Tibial nerve (tissue), 4 donors: ENCODE results near the gene SV2B. TPM values are rescaled to one million over a fixed set of nuclear protein-coding genes. Genes with fewer than 3 reads are reported as not detected.
A peak's percentile ranks its signal among the peaks of the same experiment; 100 is the strongest.

ENCODE experiments used
- DNase-seq, 2 donors: peaks; one replicate each; pipeline ENCODE4 v3.0.0-alpha.2; 2019; ENCODE audit warnings: low spot score in 2 of 2
- H3K27ac ChIP-seq, 4 donors: fragments of 200-600 bp; sonication (generic) in 3 of 4; one replicate each; pipeline ENCODE4 v1.5.1; 2017 to 2019; ENCODE audit warnings: mild to moderate bottlenecking in 1 of 4
- H3K27me3 ChIP-seq, 2 donors: fragments of 200-600 bp; sonication (generic) in 1 of 2; one replicate each; pipeline versions ENCODE4 v1.5.1 to v1.6.0; 2017 to 2019
- H3K36me3 ChIP-seq, 3 donors: fragments of 200-600 bp; sonication (generic); one replicate each; pipeline ENCODE4 v1.5.1; 2018 to 2019
- H3K4me1 ChIP-seq, 4 donors: fragments of 200-600 bp; sonication (generic) in 3 of 4; one replicate each; pipeline ENCODE4 v1.5.1; 2017 to 2019
- H3K4me3 ChIP-seq, 4 donors: fragments of 200-600 bp; sonication (generic) in 3 of 4; one replicate each; pipeline ENCODE4 v1.5.1; 2017 to 2019; ENCODE audit warnings: mild to moderate bottlenecking in 1 of 4, moderate library complexity in 1 of 4
- H3K9me3 ChIP-seq, 4 donors: fragments of 200-600 bp; sonication (generic) in 3 of 4; one replicate each; pipeline ENCODE4 v1.5.1; 2017 to 2019
- EP300 ChIP-seq, 2 donors: sonication (generic); formaldehyde crosslinking; IDR thresholded peaks; one replicate each; pipeline ENCODE4 v1.6.1; 2017; ENCODE audit warnings: antibody characterized with exemption in 2 of 2, mild to moderate bottlenecking in 1 of 2
- POLR2A ChIP-seq, 2 donors: fragments of 450-650 bp; IDR thresholded peaks; one replicate each; pipeline ENCODE4 v1.6.1; 2017; ENCODE audit warnings: antibody characterized with exemption in 2 of 2, mild to moderate bottlenecking in 2 of 2, moderate library complexity in 2 of 2
- WGBS, 2 donors: methylation state at CpG; one replicate each; pipeline ENCODE4 v1.1.5; 2018; 5-methylcytosine and 5-hydroxymethylcytosine counted together
- total RNA-seq, 4 donors: library from RNA; depleted of rRNA; stranded (reverse); fragments of >200 nt; gene quantifications; one replicate each; pipeline ENCODE4 v1.1.0, GENCODE V29; 2016
- TF ChIP-seq, protein P1 (sequence below), 5 experiments: fragments of 200-600 bp in 3 of 5; fragments of 450-650 bp in 2 of 5; sonication (generic) in 3 of 5; IDR thresholded peaks; one replicate each; pipeline ENCODE4 v1.5.1; 2016 to 2019; ENCODE audit warnings: antibody characterized with exemption in 5 of 5, mild to moderate bottlenecking in 3 of 5, moderate library complexity in 2 of 5

SV2B gene
- total RNA-seq, 4 donors from 2014 or later = 8.3 to 20.5 (median 17.1) TPM

DNA sequence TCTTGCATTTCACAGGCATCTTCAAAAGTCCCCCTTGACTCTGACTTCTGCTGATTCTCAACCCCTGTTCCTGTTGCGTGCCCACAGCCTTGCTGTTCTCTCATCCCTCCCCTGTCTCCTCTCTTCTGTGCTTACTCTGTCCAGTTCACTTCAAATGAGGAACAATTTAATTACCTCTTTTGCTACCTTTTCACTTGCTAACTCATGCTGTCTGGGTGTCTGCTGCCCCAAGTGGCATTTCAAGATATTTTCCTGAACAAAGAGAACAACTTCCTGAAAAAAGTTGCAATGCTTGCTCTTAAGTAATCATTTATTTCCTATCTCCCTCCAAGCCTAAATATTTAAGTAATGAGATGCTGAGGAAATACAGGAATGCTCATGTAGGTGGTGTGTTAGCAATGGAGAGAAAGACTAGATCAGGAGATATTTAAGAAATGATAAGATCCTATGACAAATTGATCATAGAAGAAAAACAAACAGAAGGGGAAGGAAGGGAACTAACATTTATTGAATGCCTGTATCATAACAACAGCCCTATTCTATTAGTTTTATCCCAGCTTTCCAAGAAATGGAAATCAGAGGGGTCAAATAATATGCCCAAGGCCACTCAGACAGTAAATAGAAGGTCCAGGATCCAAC is 42.2 kb downstream of the SV2B start:
- H3K36me3 ChIP-seq = no peaks in the 10 kb centered on the region
- DNase-seq = no peak
- TF ChIP-seq POLR2A (IDR thresholded peaks at IDR 0.05) (no peak), EP300 (IDR thresholded peaks at IDR 0.05) (no peak)
- TF ChIP-seq, protein P1, sequence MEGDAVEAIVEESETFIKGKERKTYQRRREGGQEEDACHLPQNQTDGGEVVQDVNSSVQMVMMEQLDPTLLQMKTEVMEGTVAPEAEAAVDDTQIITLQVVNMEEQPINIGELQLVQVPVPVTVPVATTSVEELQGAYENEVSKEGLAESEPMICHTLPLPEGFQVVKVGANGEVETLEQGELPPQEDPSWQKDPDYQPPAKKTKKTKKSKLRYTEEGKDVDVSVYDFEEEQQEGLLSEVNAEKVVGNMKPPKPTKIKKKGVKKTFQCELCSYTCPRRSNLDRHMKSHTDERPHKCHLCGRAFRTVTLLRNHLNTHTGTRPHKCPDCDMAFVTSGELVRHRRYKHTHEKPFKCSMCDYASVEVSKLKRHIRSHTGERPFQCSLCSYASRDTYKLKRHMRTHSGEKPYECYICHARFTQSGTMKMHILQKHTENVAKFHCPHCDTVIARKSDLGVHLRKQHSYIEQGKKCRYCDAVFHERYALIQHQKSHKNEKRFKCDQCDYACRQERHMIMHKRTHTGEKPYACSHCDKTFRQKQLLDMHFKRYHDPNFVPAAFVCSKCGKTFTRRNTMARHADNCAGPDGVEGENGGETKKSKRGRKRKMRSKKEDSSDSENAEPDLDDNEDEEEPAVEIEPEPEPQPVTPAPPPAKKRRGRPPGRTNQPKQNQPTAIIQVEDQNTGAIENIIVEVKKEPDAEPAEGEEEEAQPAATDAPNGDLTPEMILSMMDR (IDR thresholded peaks at IDR 0.05) = peak in 4 of 5 experiments; percentile 16 to 33 (median 26)
- 75 to 83% methylated on average over 1 of the region's 1 CpG for WGBS, 2 donors
- no peak overlapping the region for H3K4me3 ChIP-seq
- no peaks in the 10 kb centered on the region for H3K27me3 ChIP-seq
- H3K27ac ChIP-seq = peak overlapping the region in 1 of 4 donors; percentile 13
- peaks cover 0 to 6% (median 0%) of the 10 kb centered on the region in 4 donors for H3K4me1 ChIP-seq
- peaks cover 0 to 7% (median 0%) of the 10 kb centered on the region in 4 donors for H3K9me3 ChIP-seq

DNA sequence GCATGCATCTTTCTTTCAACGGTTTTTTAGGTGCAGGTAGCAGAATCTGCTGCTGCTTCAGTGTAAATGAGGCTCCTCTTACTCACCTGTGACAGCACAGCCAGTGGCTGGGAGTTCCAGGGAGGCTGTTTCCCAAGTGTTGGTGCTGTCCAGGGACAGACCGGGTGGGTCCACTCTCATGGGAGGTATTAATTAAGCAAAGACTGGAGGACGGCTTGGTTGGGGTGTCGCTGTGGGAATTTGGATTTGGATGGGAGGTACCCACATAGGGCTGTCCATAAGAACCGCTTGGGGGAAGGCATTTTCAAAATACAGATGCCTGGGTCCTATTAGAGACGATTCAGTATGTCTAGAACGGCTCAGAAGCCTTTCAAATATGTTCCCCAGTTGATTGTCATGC is 42.9 kb downstream of the SV2B start:
- Histone ChIP-seq H3K27ac (no peak overlapping the region), H3K4me3 (no peak overlapping the region), H3K4me1 (peaks cover 0 to 6% (median 0%) of the 10 kb centered on the region in 4 donors), H3K27me3 (no peaks in the 10 kb centered on the region), H3K36me3 (no peaks in the 10 kb centered on the region), H3K9me3 (peaks cover 0 to 6% (median 0%) of the 10 kb centered on the region in 4 donors)
- no peak for DNase-seq
- 71 to 82% methylated on average over 7 of the region's 7 CpGs for WGBS, 2 donors
- TF ChIP-seq POLR2A (IDR thresholded peaks at IDR 0.05) (no peak), EP300 (IDR thresholded peaks at IDR 0.05) (no peak)
- TF ChIP-seq, protein P1 (IDR thresholded peaks at IDR 0.05) = no peak

DNA sequence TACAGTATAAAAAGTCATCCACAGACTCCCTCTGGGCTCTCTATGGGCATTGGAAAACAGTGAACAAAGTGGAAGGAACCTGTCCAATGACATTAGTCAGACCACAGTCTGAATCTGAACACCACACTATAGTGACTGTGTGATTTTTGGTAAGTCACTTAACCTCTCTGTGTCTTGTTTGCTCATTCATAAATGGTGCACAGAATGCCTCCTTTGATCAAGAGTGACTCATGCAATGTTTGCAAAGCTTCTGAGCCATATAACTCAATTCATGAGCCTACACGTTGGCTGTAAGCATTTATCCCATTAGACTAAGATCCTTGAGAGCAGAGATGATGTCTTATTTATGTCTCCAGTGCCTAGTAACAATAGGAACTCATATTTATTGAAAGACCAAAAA is 46.7 kb downstream of the SV2B start:
- no peak for DNase-seq
- Histone ChIP-seq H3K27me3 (no peaks in the 10 kb centered on the region), H3K4me1 (no peaks in the 10 kb centered on the region), H3K36me3 (no peaks in the 10 kb centered on the region), H3K27ac (no peak overlapping the region), H3K4me3 (no peak overlapping the region), H3K9me3 (no peaks in the 10 kb centered on the region)
- TF ChIP-seq, protein P1 (IDR thresholded peaks at IDR 0.05) = no peak
- TF ChIP-seq POLR2A (IDR thresholded peaks at IDR 0.05) = no peak
- no peak for TF ChIP-seq EP300 (IDR thresholded peaks at IDR 0.05)
- WGBS, 2 donors = 33 to 44% methylated on average over 1 of the region's 1 CpG

DNA sequence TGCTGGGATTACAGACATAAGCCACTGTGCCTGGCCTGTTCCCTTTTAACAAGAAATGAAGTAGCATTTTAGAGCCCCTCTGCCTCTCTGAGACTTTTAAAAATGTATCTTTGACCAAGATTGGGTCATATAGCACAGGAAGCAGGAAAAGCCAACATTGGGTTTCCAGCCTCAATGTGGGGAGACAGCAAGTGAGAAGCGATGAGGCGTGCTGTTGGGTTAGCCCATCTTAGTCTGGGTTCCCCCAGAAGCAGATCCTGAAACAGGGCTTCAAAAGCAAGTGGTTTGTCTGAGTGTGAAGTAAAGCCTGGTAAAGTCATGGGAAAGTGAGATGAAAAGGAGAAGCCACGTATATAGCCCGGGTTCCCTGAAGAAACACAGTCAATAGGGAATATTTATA is 48.2 kb downstream of the SV2B start:
- Histone ChIP-seq H3K9me3 (no peaks in the 10 kb centered on the region), H3K27me3 (peaks cover 0 to 2% of the 10 kb centered on the region in 2 donors), H3K36me3 (no peaks in the 10 kb centered on the region), H3K4me3 (no peak overlapping the region), H3K4me1 (no peaks in the 10 kb centered on the region), H3K27ac (no peak overlapping the region)
- WGBS, 2 donors = 88 to 93% methylated on average over 4 of the region's 4 CpGs
- TF ChIP-seq EP300 (IDR thresholded peaks at IDR 0.05) = no peak
- no peak for TF ChIP-seq POLR2A (IDR thresholded peaks at IDR 0.05)
- TF ChIP-seq, protein P1 (IDR thresholded peaks at IDR 0.05) = no peak
- no peak for DNase-seq

DNA sequence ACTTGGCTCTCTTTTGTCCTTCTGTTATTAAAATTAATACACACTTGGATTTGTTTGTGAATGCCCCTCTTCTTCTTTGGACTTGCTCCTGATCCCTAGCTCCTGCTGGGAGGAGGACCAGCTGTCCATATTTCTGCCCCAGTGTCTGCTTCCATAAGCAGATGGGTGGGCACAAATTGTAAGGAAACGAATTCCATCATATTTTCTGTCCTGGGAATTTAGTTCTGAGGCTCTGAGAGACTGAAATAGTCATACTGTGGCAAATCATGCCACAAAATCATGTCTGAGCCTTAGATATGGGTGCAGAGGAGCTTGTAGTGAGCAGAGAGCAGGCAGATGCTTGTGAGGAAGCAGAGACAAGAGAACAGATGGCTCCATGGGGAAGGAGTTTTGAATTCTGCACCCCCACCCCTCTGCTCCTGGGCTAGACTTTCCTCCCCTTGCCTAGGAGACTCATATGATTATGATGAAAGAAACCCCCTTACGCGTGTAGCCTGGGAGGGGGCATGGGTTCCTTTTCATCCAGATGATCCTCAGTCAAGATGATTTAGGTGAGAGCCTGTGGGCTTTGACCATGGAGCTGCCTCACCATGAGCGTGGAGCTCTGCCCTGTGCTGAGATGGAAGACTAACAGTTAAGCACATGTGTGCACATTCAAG is 50.6 kb downstream of the SV2B start:
- H3K9me3 ChIP-seq = no peaks in the 10 kb centered on the region
- no peaks in the 10 kb centered on the region for H3K36me3 ChIP-seq
- TF ChIP-seq POLR2A (IDR thresholded peaks at IDR 0.05) (no peak), EP300 (IDR thresholded peaks at IDR 0.05) (no peak)
- TF ChIP-seq, protein P1 (IDR thresholded peaks at IDR 0.05) = no peak
- DNase-seq = no peak
- 62 to 67% methylated on average over 4 of the region's 4 CpGs for WGBS, 2 donors
- H3K27me3 ChIP-seq = peaks cover 0 to 5% of the 10 kb centered on the region in 2 donors
- no peaks in the 10 kb centered on the region for H3K4me1 ChIP-seq
- no peak overlapping the region for H3K4me3 ChIP-seq
- H3K27ac ChIP-seq = no peak overlapping the region
